Measurements from ENCODE around the gene LIN7C. TPM values are rescaled to one million over a fixed set of nuclear protein-coding genes. Genes with fewer than 3 reads are reported as not detected.

Gene LIN7C
- total and polyA plus RNA-seq, 2 of the 8 experiments (the other 6 are each of a cell fraction or from before 2014, with no cell fraction given), result 10.5 to 42.7 TPM

DNA sequence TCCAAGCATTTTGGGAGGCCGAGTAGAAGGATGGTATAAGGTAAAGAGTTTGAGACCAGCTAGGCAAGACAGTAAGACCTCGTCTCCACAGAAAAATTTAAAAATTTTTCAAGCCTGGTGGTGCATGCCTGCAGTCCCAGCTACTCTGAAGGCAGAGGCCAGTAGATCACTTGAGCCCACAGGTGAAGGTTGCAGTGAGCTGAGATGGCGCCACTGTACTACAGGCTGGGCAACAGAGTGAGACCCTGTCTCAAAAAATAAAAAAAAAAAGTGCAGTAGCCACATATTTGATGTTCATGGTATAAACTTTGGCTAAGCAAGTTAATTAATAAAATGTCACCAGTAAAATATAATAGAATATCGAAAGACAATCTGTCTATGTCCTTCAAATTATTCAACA, 60.9 kb downstream of the LIN7C start:
- ChIA-PET POLR2A (ENCODE audit: partially characterized antibody) (interaction anchor here (2.0 to 4.2 kb wide), 3 partner anchors 9 to 28 kb away, joined by 10 to 23 read pairs (median 19); partner anchors contain the start of gene LGR4), CTCF (ENCODE audit: partially characterized antibody) (interaction anchor here (0.7 to 2.1 kb wide), 6 partner anchors 9 to 52 kb away, joined by 3 to 7 read pairs (median 4); no protein-coding TSS in a partner anchor)
- DNase-seq (ENCODE audit: low read depth in 1 of 2, low spot score in 2 of 2), result no peak
- H2BK5ac ChIP-seq (ENCODE audit: low read depth, low read length), result peak overlapping the region; percentile 73; the same call in 1 of the 2 replicates
- H2AK5ac ChIP-seq (ENCODE audit: low read depth, low read length), result no peak overlapping the region
- 70% methylated on average over 4 of the region's 4 CpGs; no CpG with 5 or more reads in 1 of the 2 experiments for WGBS, 2 experiments (ENCODE audit: extremely low coverage in 1 of 2, insufficient coverage in 1 of 2, insufficient read length in 1 of 2, insufficient replicate concordance in 2 of 2, low coverage in 1 of 2, low lambda C conversion rate in 2 of 2, missing lambda C conversion rate in 1 of 2)
- TF ChIP-seq POLR2AphosphoS5 (IDR thresholded peaks at IDR 0.05; ENCODE audit: low read depth, low read length), result no peak
- TF ChIP-seq KDM1A (IDR thresholded peaks at IDR 0.05; ENCODE audit: borderline replicate concordance, low read length), result peak; percentile 88
- no peak for TF ChIP-seq POU5F1 (IDR thresholded peaks at IDR 0.05; ENCODE audit: low read depth, low read length)
- 0 out of 2 replicates have a peak, but pooled peaks cover 3% of the 10 kb centered on the region for H3K79me1 ChIP-seq (ENCODE audit: low read depth, low read length)
- H3K27me3 ChIP-seq (replicated peaks in 1 of 4; ENCODE audit: control insufficient read depth in 3 of 4, extremely low read depth in 1 of 4, insufficient read depth in 3 of 4, low read length in 3 of 4), result no peaks in the 10 kb centered on the region
- no peak for FAIRE-seq
- H3K36me3 ChIP-seq (ENCODE audit: control insufficient read depth in 2 of 4, insufficient read depth in 4 of 4, low read length in 3 of 4), result peaks cover 0 to 4% (median 1%) of the 10 kb centered on the region in 4 experiments; a peak in 2 of 8 replicates
- H3K27ac ChIP-seq (ENCODE audit: low read depth, low read length), result no peak overlapping the region
- H3K79me2 ChIP-seq (ENCODE audit: control insufficient read depth in 1 of 2, insufficient read depth in 2 of 2, low read length in 2 of 2), result peaks cover 19 to 72% of the 10 kb centered on the region in 2 experiments
- peak overlapping the region in 1 of 4 experiments; percentile 39; a peak in 2 of 8 replicates for H3K4me3 ChIP-seq (ENCODE audit: extremely low read depth in 1 of 4, insufficient read depth in 2 of 4, low read depth in 3 of 4, low read length in 4 of 4)
- peak overlapping the region; percentile 52 to 56 for H3K4me2 ChIP-seq (ENCODE audit: insufficient read depth in 1 of 2, low read depth in 2 of 2, low read length in 2 of 2)
- no peak overlapping the region for H2AFZ ChIP-seq (ENCODE audit: low read length)
- no peaks in the 10 kb centered on the region for H3K9me3 ChIP-seq (ENCODE audit: insufficient read depth in 2 of 2, low read depth in 1 of 2, low read length in 1 of 2)
- no peaks in the 10 kb centered on the region for H3K23me2 ChIP-seq (ENCODE audit: low read depth, low read length)
- peaks cover 8 to 29% (median 23%) of the 10 kb centered on the region in 4 experiments; a peak in 6 of 7 replicates for H3K4me1 ChIP-seq (replicated peaks in 1 of 4; ENCODE audit: control insufficient read depth in 3 of 4, insufficient read depth in 4 of 4, low read length in 3 of 4)
- peak overlapping the region; percentile 80 for H4K5ac ChIP-seq (ENCODE audit: insufficient read length, low read depth, low read length)
- no peak overlapping the region for H2BK15ac ChIP-seq (ENCODE audit: low read length)
- no peak overlapping the region for H3K23ac ChIP-seq (ENCODE audit: insufficient read length)
- H3K4ac ChIP-seq (replicated peaks; ENCODE audit: insufficient read length, low read depth, low read length), result no peak overlapping the region
- H4K20me1 ChIP-seq (replicated peaks in 1 of 2; ENCODE audit: control insufficient read depth in 1 of 2, insufficient read depth in 2 of 2, low read length in 2 of 2), result no peaks in the 10 kb centered on the region
- peak overlapping the region; percentile 80; the same call in 1 of the 2 replicates for H2BK12ac ChIP-seq (ENCODE audit: low read depth, low read length)
- no peak overlapping the region for H3K56ac ChIP-seq (replicated peaks; ENCODE audit: insufficient read length, low read depth, low read length)
- H2BK20ac ChIP-seq (ENCODE audit: low read length), result peak overlapping the region; percentile 91
- no peak overlapping the region for H3K9ac ChIP-seq (replicated peaks in 1 of 4; ENCODE audit: extremely low read depth in 1 of 4, low read depth in 3 of 4, low read length in 3 of 4)
- peak overlapping the region; percentile 25 for H2BK120ac ChIP-seq (replicated peaks; ENCODE audit: low read depth, low read length)
- no peak overlapping the region for H3K14ac ChIP-seq (ENCODE audit: insufficient read length)
- H3K18ac ChIP-seq (ENCODE audit: extremely low read depth, low read length), result peak overlapping the region; percentile 52; the same call in 1 of the 2 replicates
- peak overlapping the region; percentile 20 for H4K91ac ChIP-seq (replicated peaks; ENCODE audit: insufficient read length, low read length)
- H4K8ac ChIP-seq (ENCODE audit: extremely low read depth, insufficient read depth, low read length), result no peak overlapping the region
